Mesenchymal stem cell (in vitro differentiated cells and primary cell): ENCODE data around the gene CLASP2.
"Not testable (repeated sequence)": the region's sequence is repeated elsewhere in the genome, so short reads cannot be mapped to it uniquely, and the experiment has no call there.

Experiments used
- DNase-seq: peaks from one replicate; pipeline ENCODE4 v3.0.0-alpha.2; 2013
- H2AFZ ChIP-seq: one replicate; pipeline ENCODE4 v1.6.1; 2013; ENCODE audit warnings: low read depth, mild to moderate bottlenecking, control low read depth, inconsistent platforms, low read length, moderate library complexity
- H2AK5ac ChIP-seq: 2 replicates; pipeline ENCODE4 v1.6.1; 2013; ENCODE audit warnings: low read length, moderate library complexity, mild to moderate bottlenecking, inconsistent platforms; ENCODE audit not compliant: severe bottlenecking
- H2BK120ac ChIP-seq: one replicate; pipeline ENCODE4 v1.6.1; 2013; ENCODE audit warnings: low read depth, mild to moderate bottlenecking, inconsistent platforms, low read length, moderate library complexity
- H2BK12ac ChIP-seq, 2 experiments: one replicate each; pipeline ENCODE4 v1.6.1; 2013; ENCODE audit warnings: inconsistent platforms in 2 of 2, low read length in 2 of 2, mild to moderate bottlenecking in 2 of 2, moderate library complexity in 2 of 2, control low read depth in 1 of 2
- H2BK15ac ChIP-seq: one replicate; pipeline ENCODE4 v1.6.1; 2013; ENCODE audit warnings: mild to moderate bottlenecking, low read depth, inconsistent platforms; ENCODE audit not compliant: poor library complexity, severe bottlenecking
- H2BK5ac ChIP-seq: 2 replicates; pipeline ENCODE4 v1.6.1; 2013; ENCODE audit warnings: low read depth, mild to moderate bottlenecking, low read length, control low read depth, inconsistent platforms; ENCODE audit not compliant: poor library complexity, severe bottlenecking
- H3K14ac ChIP-seq, 2 experiments: one replicate each; pipeline ENCODE4 v1.6.1; 2013; ENCODE audit warnings: inconsistent platforms in 2 of 2, low read length in 2 of 2, control low read depth in 1 of 2, mild to moderate bottlenecking in 1 of 2, moderate library complexity in 1 of 2
- H3K18ac ChIP-seq, 2 experiments: one replicate each; pipeline ENCODE4 v1.6.1; 2013; ENCODE audit warnings: inconsistent platforms in 2 of 2, low read length in 2 of 2, control low read depth in 1 of 2, low read depth in 1 of 2, mild to moderate bottlenecking in 1 of 2
- H3K23ac ChIP-seq, 2 experiments: one replicate each; pipeline ENCODE4 v1.6.1; 2013; ENCODE audit warnings: inconsistent platforms in 2 of 2, low read length in 2 of 2, mild to moderate bottlenecking in 2 of 2, moderate library complexity in 2 of 2, control low read depth in 1 of 2
- H3K27ac ChIP-seq: 2 replicates; pipeline ENCODE4 v1.5.1; 2013; ENCODE audit warnings: mild to moderate bottlenecking, moderate library complexity, low read length, control low read depth, inconsistent platforms; ENCODE audit not compliant: poor library complexity, severe bottlenecking
- H3K27me3 ChIP-seq, 2 experiments: 2 replicates each; pipeline versions ENCODE4 v1.6.1 to v1.7.0; 2013; ENCODE audit warnings: low read length in 2 of 2, mild to moderate bottlenecking in 2 of 2, moderate library complexity in 2 of 2, control low read depth in 1 of 2, inconsistent platforms in 1 of 2; ENCODE audit not compliant: control insufficient read depth in 1 of 2, insufficient read depth in 1 of 2
- H3K36me3 ChIP-seq, 2 experiments: 2 replicates each; pipeline versions ENCODE4 v1.6.1 to v1.7.0; 2013; ENCODE audit warnings: low read length in 2 of 2, control low read depth in 1 of 2, inconsistent platforms in 1 of 2, low read depth in 1 of 2, mild to moderate bottlenecking in 1 of 2; ENCODE audit not compliant: insufficient read depth in 2 of 2, control insufficient read depth in 1 of 2
- H3K4ac ChIP-seq, 2 experiments: one replicate each; pipeline ENCODE4 v1.6.1; 2013; ENCODE audit warnings: inconsistent platforms in 2 of 2, low read length in 2 of 2, mild to moderate bottlenecking in 2 of 2, moderate library complexity in 2 of 2, control low read depth in 1 of 2, low read depth in 1 of 2
- H3K4me1 ChIP-seq: 2 replicates; pipeline ENCODE4 v1.6.1; 2013; ENCODE audit warnings: low read depth, low read length, control low read depth; ENCODE audit not compliant: control insufficient read depth, insufficient read depth
- H3K4me2 ChIP-seq: 2 replicates; pipeline ENCODE4 v1.6.1; 2013; ENCODE audit warnings: low read length, mild to moderate bottlenecking, inconsistent platforms; ENCODE audit not compliant: poor library complexity, severe bottlenecking
- H3K4me3 ChIP-seq, 2 experiments: 2 replicates each; pipeline versions ENCODE4 v1.5.1 to v1.7.0; 2013; ENCODE audit warnings: low read length in 2 of 2, mild to moderate bottlenecking in 2 of 2, control low read depth in 1 of 2, low read depth in 1 of 2; ENCODE audit not compliant: insufficient read depth in 1 of 2
- H3K79me1 ChIP-seq: replicated peaks from 2 replicates; pipeline ENCODE4 v1.6.1; 2013; ENCODE audit warnings: mild to moderate bottlenecking, control low read depth, low read length, inconsistent platforms; ENCODE audit not compliant: poor library complexity, severe bottlenecking
- H3K9ac ChIP-seq: 2 replicates; pipeline ENCODE4 v1.7.0; 2013; ENCODE audit warnings: mild to moderate bottlenecking, low read length, moderate library complexity
- H3K9me3 ChIP-seq: 2 replicates; pipeline ENCODE4 v1.7.0; 2013; ENCODE audit warnings: mild to moderate bottlenecking, low read length; ENCODE audit not compliant: control insufficient read depth
- H4K8ac ChIP-seq: one replicate; pipeline ENCODE4 v1.6.1; 2013; ENCODE audit warnings: inconsistent platforms, mild to moderate bottlenecking, low read length, moderate library complexity
- H4K91ac ChIP-seq: one replicate; pipeline ENCODE4 v1.6.1; 2013; ENCODE audit warnings: mild to moderate bottlenecking, low read length, inconsistent platforms
- WGBS: methylation state at CpG from one replicate; pipeline ENCODE4 v1.1.7; 2013; ENCODE audit warnings: mixed read lengths; 5-methylcytosine and 5-hydroxymethylcytosine counted together

Gene CLASP2

DNA sequence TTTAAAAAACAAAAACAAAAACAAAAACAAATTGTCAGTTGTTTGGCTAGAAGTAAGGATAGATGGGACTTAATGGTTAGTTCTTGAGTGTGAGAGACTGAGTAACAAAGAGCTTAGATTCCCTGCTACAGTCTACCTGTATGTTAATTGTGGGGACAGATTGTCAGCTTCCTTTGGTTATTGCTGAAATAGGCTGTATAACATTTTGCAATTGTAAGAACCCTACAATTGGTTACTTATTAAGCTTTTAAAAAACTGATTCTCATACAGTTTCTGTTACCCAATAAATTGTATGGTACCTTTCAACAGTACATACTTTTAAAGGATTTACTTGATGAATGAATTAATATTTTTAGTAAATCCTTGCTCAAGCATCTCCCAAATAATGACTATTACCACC is 35.3 kb downstream of the CLASP2 start:
- Histone ChIP-seq H3K14ac (no peak overlapping the region), H3K27ac (no peak overlapping the region), H3K18ac (no peak overlapping the region), H2BK12ac (no peak overlapping the region), H2BK5ac (no peak overlapping the region), H3K4me2 (no peak overlapping the region), H3K4me3 (no peak overlapping the region), H2BK15ac (no peak overlapping the region), H3K4me1 (peaks cover 2% of the 10 kb centered on the region), H3K79me1 (peaks cover 7% of the 10 kb centered on the region), H3K9me3 (peaks cover 9% of the 10 kb centered on the region), H4K8ac (no peak overlapping the region), H3K9ac (no peak overlapping the region), H3K27me3 (no peaks in the 10 kb centered on the region), H4K91ac (no peak overlapping the region), H2AK5ac (no peak overlapping the region), H3K23ac (no peak overlapping the region), H3K4ac (no peak overlapping the region), H2AFZ (no peak overlapping the region), H3K36me3 (peaks cover 6 to 36% of the 10 kb centered on the region in 2 experiments), H2BK120ac (no peak overlapping the region)
- DNase-seq = no peak

DNA sequence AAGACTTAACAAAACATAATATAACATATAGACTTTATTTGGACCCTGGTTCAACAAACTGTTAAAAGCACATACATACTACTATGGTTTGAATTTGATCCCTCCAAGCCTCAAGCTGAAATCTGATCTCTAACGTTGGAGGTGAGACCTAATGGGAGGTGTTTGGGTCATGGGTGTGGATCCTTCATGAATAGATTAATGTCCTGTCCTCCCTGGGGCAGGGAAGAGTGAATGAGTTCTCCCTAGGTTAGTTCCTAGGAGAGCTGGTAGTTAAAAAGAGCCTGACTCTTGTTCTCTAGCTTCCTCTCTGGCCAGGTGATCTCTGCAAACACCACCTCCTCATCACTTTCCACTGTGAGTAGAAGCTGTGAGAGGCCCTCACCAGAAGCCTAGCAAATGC is 36.4 kb downstream of the CLASP2 start:
- H3K9ac ChIP-seq = no peak overlapping the region
- H3K18ac ChIP-seq = no peak overlapping the region
- H4K91ac ChIP-seq = no peak overlapping the region
- no peak overlapping the region for H2BK120ac ChIP-seq
- DNase-seq = no peak
- H3K4me1 ChIP-seq = peaks cover 2% of the 10 kb centered on the region
- no peak overlapping the region for H2AK5ac ChIP-seq
- no peak overlapping the region for H2AFZ ChIP-seq
- H3K14ac ChIP-seq = no peak overlapping the region
- peaks cover 6 to 36% of the 10 kb centered on the region in 2 experiments for H3K36me3 ChIP-seq
- H2BK15ac ChIP-seq = no peak overlapping the region
- no peak overlapping the region for H3K27ac ChIP-seq
- peaks cover 7% of the 10 kb centered on the region for H3K79me1 ChIP-seq
- H2BK5ac ChIP-seq = no peak overlapping the region
- H3K4ac ChIP-seq = no peak overlapping the region
- WGBS = 50% methylated on average over 1 of the region's 1 CpG
- H2BK12ac ChIP-seq = no peak overlapping the region
- H4K8ac ChIP-seq = no peak overlapping the region
- H3K9me3 ChIP-seq = peaks cover 9% of the 10 kb centered on the region
- H3K4me3 ChIP-seq = no peak overlapping the region
- no peak overlapping the region for H3K4me2 ChIP-seq
- no peaks in the 10 kb centered on the region for H3K27me3 ChIP-seq
- no peak overlapping the region for H3K23ac ChIP-seq

DNA sequence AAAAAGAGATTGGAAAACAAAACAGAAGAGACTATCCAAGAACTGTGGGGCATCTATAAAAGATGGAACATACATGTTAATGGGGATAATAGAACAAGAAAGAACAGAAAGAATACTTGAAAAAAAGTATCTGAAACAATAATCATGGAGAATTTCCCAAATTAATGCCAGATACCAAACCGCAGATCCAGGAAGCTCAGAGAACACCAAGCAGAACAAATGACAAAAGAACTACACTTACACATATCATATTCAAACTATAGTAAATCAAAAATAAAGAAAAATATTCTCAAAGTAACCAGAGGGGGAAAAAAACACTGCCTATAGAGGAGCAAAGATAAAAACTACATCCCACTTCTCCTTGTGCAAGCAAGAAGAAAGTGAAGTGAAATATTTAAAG is 40.0 kb downstream of the CLASP2 start:
- DNase-seq = no peak
- Histone ChIP-seq H3K27ac (no peak overlapping the region), H3K79me1 (peaks cover 2% of the 10 kb centered on the region), H2AK5ac (no peak overlapping the region), H2BK15ac (no peak overlapping the region), H3K36me3 (peaks cover 3 to 28% of the 10 kb centered on the region in 2 experiments), H3K18ac (no peak overlapping the region), H2BK12ac (no peak overlapping the region), H3K4ac (no peak overlapping the region), H2BK5ac (no peak overlapping the region), H2AFZ (no peak overlapping the region), H3K9ac (no peak overlapping the region), H3K4me2 (no peak overlapping the region), H3K27me3 (no peaks in the 10 kb centered on the region), H2BK120ac (no peak overlapping the region), H3K23ac (no peak overlapping the region), H3K14ac (no peak overlapping the region), H3K4me1 (no peaks in the 10 kb centered on the region), H3K9me3 (peaks cover 9% of the 10 kb centered on the region), H4K91ac (no peak overlapping the region), H3K4me3 (no peak overlapping the region), H4K8ac (no peak overlapping the region)
- 100% methylated on average over 1 of the region's 1 CpG for WGBS

DNA sequence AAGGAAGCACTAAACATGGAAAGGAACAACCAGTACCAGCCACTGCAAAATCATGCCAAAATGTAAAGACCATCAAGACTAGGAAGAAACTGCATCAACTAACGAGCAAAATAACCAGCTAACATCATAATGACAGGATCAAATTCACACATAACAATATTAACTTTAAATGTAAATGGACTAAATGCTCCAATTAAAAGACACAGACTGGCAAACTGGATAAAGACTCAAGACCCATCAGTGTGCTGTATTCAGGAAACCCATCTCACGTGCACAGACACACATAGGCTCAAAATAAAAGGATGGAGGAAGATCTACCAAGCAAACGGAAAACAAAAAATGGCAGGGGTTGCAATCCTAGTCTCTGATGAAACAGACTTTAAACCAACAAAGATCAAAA is 44.6 kb downstream of the CLASP2 start:
- H3K4me1 ChIP-seq, H3K4me3 ChIP-seq, DNase-seq, H3K27me3 ChIP-seq, H3K9me3 ChIP-seq, H2BK5ac ChIP-seq, H3K4ac ChIP-seq, H2BK12ac ChIP-seq, H2AFZ ChIP-seq, H3K23ac ChIP-seq, H3K18ac ChIP-seq, H3K27ac ChIP-seq, H2BK15ac ChIP-seq, H4K8ac ChIP-seq, H3K4me2 ChIP-seq, H3K36me3 ChIP-seq, H3K14ac ChIP-seq, H3K79me1 ChIP-seq, H2BK120ac ChIP-seq, H4K91ac ChIP-seq, H3K9ac ChIP-seq, H2AK5ac ChIP-seq: not testable (repeated sequence)
- no CpG with 5 or more reads among the region's 3 CpGs for WGBS
